ENCODE measurements around the gene RABGAP1L.
"Not testable (repeated sequence)": the region's sequence is repeated elsewhere in the genome, so short reads cannot be mapped to it uniquely, and the experiment has no call there.

Gene RABGAP1L

GRCh38 chr1:175040324-175040879, 881.1 kb downstream of the RABGAP1L start:
- Mint-ChIP-seq H3K4me3 (no peak overlapping the region), H3K36me3 (no peaks in the 10 kb centered on the region), H3K27ac (no peak overlapping the region), H3K27me3 (peaks cover 15% of the 10 kb centered on the region), H3K4me1 (no peaks in the 10 kb centered on the region), H3K9me3 (no peaks in the 10 kb centered on the region)
- peak; percentile 12 for ATAC-seq

GRCh38 chr1:175042650-175043049, 883.3 kb downstream of the RABGAP1L start:
- no peak overlapping the region for H3K27ac Mint-ChIP-seq
- no peaks in the 10 kb centered on the region for H3K9me3 Mint-ChIP-seq
- no peak overlapping the region for H3K4me3 Mint-ChIP-seq
- H3K4me1 Mint-ChIP-seq, result no peaks in the 10 kb centered on the region
- no peak for ATAC-seq
- H3K36me3 Mint-ChIP-seq, result no peaks in the 10 kb centered on the region
- peaks cover 34% of the 10 kb centered on the region for H3K27me3 Mint-ChIP-seq

- ATAC-seq, result no peak
- H3K4me1 Mint-ChIP-seq, result no peaks in the 10 kb centered on the region
- no peak overlapping the region for H3K27ac Mint-ChIP-seq
- no peaks in the 10 kb centered on the region for H3K9me3 Mint-ChIP-seq
- no peak overlapping the region for H3K4me3 Mint-ChIP-seq
- no peaks in the 10 kb centered on the region for H3K36me3 Mint-ChIP-seq
- H3K27me3 Mint-ChIP-seq, result peaks cover 46% of the 10 kb centered on the region
These were observed 884.5 kb downstream of the RABGAP1L start for GRCh38 chr1:175043824-175044223.

- not testable (repeated sequence) for ATAC-seq, H3K4me1 Mint-ChIP-seq, H3K27ac Mint-ChIP-seq, H3K9me3 Mint-ChIP-seq, H3K4me3 Mint-ChIP-seq, H3K36me3 Mint-ChIP-seq
- H3K27me3 Mint-ChIP-seq, result peaks cover 54% of the 10 kb centered on the region
These were observed 885.3 kb downstream of the RABGAP1L start for GRCh38 chr1:175044591-175044990.

Data from stimulated activated memory B cell treated with anti-CD40 and anti-IgM and Interleukin-4, amounts not matched to agents 10 μg/mL and 1 μg/mL and 100 μg/mL, for 72 hours (primary cell).